Measurements from ENCODE around the gene FAM90A26. TPM values are rescaled to one million over a fixed set of nuclear protein-coding genes. Genes with fewer than 3 reads are reported as not detected.
"Not testable (repeated sequence)": the region's sequence is repeated elsewhere in the genome, so short reads cannot be mapped to it uniquely, and the experiment has no call there.

The FAM90A26 gene
- total and polyA plus RNA-seq, 2 of the 4 experiments (the other 2 are of a cell fraction): not detected

GRCh38 chr4:9155101-9155886 is 14.9 kb upstream of the FAM90A26 start:
- H4K5ac ChIP-seq (ENCODE audit: low read depth, low read length); H4K20me1 ChIP-seq (ENCODE audit: insufficient read depth, low read length); dilution Hi-C loops (cut with HindIII; ENCODE audit: low sequenced_read_pairs, unreplicated experiment); H3K9ac ChIP-seq (ENCODE audit: low read depth, low read length); intact Hi-C loops (cut with micrococcal nuclease); H4K91ac ChIP-seq (ENCODE audit: insufficient read depth, low read depth, low read length); DNase-seq; H3K9me1 ChIP-seq (ENCODE audit: insufficient read depth, low read length); H3K23ac ChIP-seq (ENCODE audit: low read depth, low read length); H2BK15ac ChIP-seq (ENCODE audit: low read depth, low read length); H3K4me3 ChIP-seq (ENCODE audit: insufficient read depth, low read depth, low read length); H3K9me3 ChIP-seq (ENCODE audit: control insufficient read depth, insufficient read depth, low read length); CTCF ChIA-PET; H3K18ac ChIP-seq (ENCODE audit: low read depth, low read length); H3K4ac ChIP-seq (ENCODE audit: low read depth, low read length); H4K8ac ChIP-seq (ENCODE audit: low read depth in 2 of 2, low read length in 2 of 2); H2AFZ ChIP-seq (replicated peaks; ENCODE audit: low read length, poor library complexity); H3K14ac ChIP-seq (replicated peaks; ENCODE audit: low read depth, low read length); H2BK120ac ChIP-seq (ENCODE audit: low read depth, low read length); H3K79me1 ChIP-seq (ENCODE audit: low read depth in 1 of 2, low read length in 2 of 2); in situ Hi-C loops (cut with MboI; ENCODE audit: low sequenced_read_pairs); H2BK20ac ChIP-seq (ENCODE audit: low read depth, low read length); H3K4me2 ChIP-seq (ENCODE audit: low read depth, low read length); H2AK5ac ChIP-seq (ENCODE audit: low read depth, low read length); BruUV-seq (replicated peaks); H3K56ac ChIP-seq (ENCODE audit: extremely low read depth, insufficient read depth, low read length); H2AK9ac ChIP-seq (replicated peaks; ENCODE audit: low read depth, low read length, poor library complexity); POLR2A ChIA-PET (ENCODE audit: unreplicated experiment); H3K4me1 ChIP-seq (ENCODE audit: control insufficient read depth, insufficient read depth, low read length); H3K36me3 ChIP-seq (ENCODE audit: control insufficient read depth, insufficient read depth, low read length); H2BK5ac ChIP-seq (ENCODE audit: low read depth, low read length, poor library complexity, severe bottlenecking); H3K27ac ChIP-seq (ENCODE audit: insufficient read depth, low read length); H3K27me3 ChIP-seq (ENCODE audit: control insufficient read depth, insufficient read depth, low read length); ATAC-seq (ENCODE audit: low read depth): not testable (repeated sequence)
- WGBS, 2 experiments (ENCODE audit: extremely low coverage in 2 of 2, insufficient read length in 1 of 2): 90% methylated on average over 2 of the region's 12 CpGs; no CpG with 5 or more reads in 1 of the 2 experiments

All from IMR-90 (cell line).